HCT116 (cell line): ENCODE measurements around the gene AKR1B1. TPM values are rescaled to one million over a fixed set of nuclear protein-coding genes. Genes with fewer than 3 reads are reported as not detected.

ENCODE experiments used
- ATAC-seq: fragments of 200-7000 bp; cut with Tn5 transposase; 2 replicates; pipeline ENCODE4 v1.9.1; 2020; ENCODE audit warnings: mild to moderate bottlenecking, moderate library complexity
- BruUV-seq: library from RNA; stranded (reverse); fragments of 400-500 nt; replicated peaks from 2 replicates; lab custom pipeline; 2021; lab: Mats Ljungman, UMichigan
- CTCF ChIA-PET: fragments of 300-600 bp; sonication (Branson Sonifier 250); formaldehyde crosslinking; loops from one replicate; lab custom pipeline; 2021; ENCODE audit warnings: antibody characterized with exemption; lab: Charles Lee
- POLR2A ChIA-PET: fragments of 300-600, 350-600 bp; sonication (Branson Sonifier 250); formaldehyde crosslinking; loops from one replicate; lab custom pipeline; 2021; ENCODE audit warnings: antibody characterized with exemption; lab: Charles Lee
- RAD21 ChIA-PET, 2 experiments: fragments of 300-600 bp; sonication (Branson Sonifier 250); formaldehyde crosslinking; loops; one replicate each; lab custom pipeline; 2023; ENCODE audit warnings: low total read pairs in 2 of 2; ENCODE audit not compliant: uncharacterized antibody in 2 of 2, unreplicated experiment in 2 of 2, low non-redundant PET in 1 of 2; lab: Charles Lee
- DNase-seq: peaks from one replicate; pipeline ENCODE4 v3.0.0-alpha.2; 2010; ENCODE audit warnings: low read depth, low spot score
- H2AFZ ChIP-seq: fragments of 200-600 bp; shearing (Covaris generic), sonication (generic); 2 replicates; pipeline ENCODE4 v1.6.1; 2017; ENCODE audit warnings: low read depth, mixed run types, mixed read lengths, antibody characterized with exemption, low read length; ENCODE audit not compliant: poor library complexity, severe bottlenecking
- H3K27ac ChIP-seq: 2 replicates; pipeline ENCODE4 v1.5.1; 2012; ENCODE audit warnings: low read depth, low read length
- H3K27me3 ChIP-seq: fragments of 200-600 bp; sonication (generic); 2 replicates; pipeline ENCODE4 v1.6.1; 2016; ENCODE audit warnings: mixed run types, low read length, mixed read lengths; ENCODE audit not compliant: insufficient read depth
- H3K36me3 ChIP-seq, 2 experiments: fragments of 200-500 bp in 1 of 2; fragments of 200-600 bp in 1 of 2; sonication (Bioruptor generic) in 1 of 2; sonication (generic) in 1 of 2; 2 replicates each; pipeline versions ENCODE4 v1.5.1 to v1.6.1; 2014 to 2016; ENCODE audit warnings: low read length in 2 of 2, inconsistent platforms in 1 of 2, mixed read lengths in 1 of 2, mixed run types in 1 of 2; ENCODE audit not compliant: insufficient read depth in 2 of 2, control insufficient read depth in 1 of 2
- H3K4me1 ChIP-seq, 2 experiments: fragments of 200-600 bp in 1 of 2; sonication (generic) in 1 of 2; 2 replicates each; pipeline versions ENCODE4 v1.5.1 to v1.6.1; 2012 to 2017; ENCODE audit warnings: low read length in 2 of 2, inconsistent platforms in 1 of 2, mild to moderate bottlenecking in 1 of 2, mixed read lengths in 1 of 2, mixed run types in 1 of 2, moderate library complexity in 1 of 2; ENCODE audit not compliant: insufficient read depth in 2 of 2, control insufficient read depth in 1 of 2
- H3K4me2 ChIP-seq: fragments of 200-600 bp; sonication (generic); 2 replicates; pipeline ENCODE4 v1.6.1; 2017; ENCODE audit warnings: mixed run types, low read length, mixed read lengths
- H3K4me3 ChIP-seq, 2 experiments: fragments of 200-600 bp in 1 of 2; sonication (generic) in 1 of 2; replicated peaks in 1 of 2; 2 replicates each; pipeline ENCODE4 v1.5.1; 2011 to 2016; ENCODE audit warnings: low read length in 2 of 2, control low read depth in 1 of 2, low read depth in 1 of 2, mild to moderate bottlenecking in 1 of 2, mixed read lengths in 1 of 2, mixed run types in 1 of 2
- H3K79me2 ChIP-seq: fragments of 200-600 bp; sonication (generic); 2 replicates; pipeline ENCODE4 v1.6.1; 2017; ENCODE audit warnings: mild to moderate bottlenecking, mixed run types, low read length, moderate library complexity, mixed read lengths; ENCODE audit not compliant: insufficient read depth
- H3K9ac ChIP-seq: fragments of 200-600 bp; sonication (generic); 2 replicates; pipeline ENCODE4 v1.6.1; 2016; ENCODE audit warnings: low read length, mixed read lengths
- H3K9me2 ChIP-seq: fragments of 200-600 bp; sonication (generic), shearing (Covaris generic); 2 replicates; pipeline ENCODE4 v1.6.1; 2017; ENCODE audit warnings: mixed run types, mild to moderate bottlenecking, moderate library complexity; ENCODE audit not compliant: insufficient read depth
- H3K9me3 ChIP-seq, 2 experiments: fragments of 200-500 bp in 1 of 2; fragments of 200-600 bp in 1 of 2; sonication (Bioruptor generic) in 1 of 2; sonication (generic) in 1 of 2; 2 replicates each; pipeline ENCODE4 v1.6.1; 2014 to 2017; ENCODE audit warnings: low read length in 2 of 2, mixed read lengths in 2 of 2, inconsistent platforms in 1 of 2, low read depth in 1 of 2, mild to moderate bottlenecking in 1 of 2, mixed run types in 1 of 2, moderate library complexity in 1 of 2; ENCODE audit not compliant: control insufficient read depth in 1 of 2, insufficient read depth in 1 of 2
- H4K20me1 ChIP-seq: fragments of 200-600 bp; sonication (generic), shearing (Covaris generic); 2 replicates; pipeline ENCODE4 v1.6.1; 2017; ENCODE audit warnings: mixed run types, mild to moderate bottlenecking, moderate library complexity; ENCODE audit not compliant: insufficient read depth
- CBX3 ChIP-seq: IDR thresholded peaks from 2 replicates; pipeline ENCODE4 v1.6.1; 2012; ENCODE audit warnings: low read depth
- EGR1 ChIP-seq: IDR thresholded peaks from 2 replicates; pipeline ENCODE4 v1.6.1; 2012; ENCODE audit warnings: low read depth
- EZH2 ChIP-seq: fragments of 200-600 bp; sonication (generic); IDR thresholded peaks from 2 replicates; pipeline ENCODE4 v1.6.1; 2017; ENCODE audit warnings: antibody characterized with exemption, mixed run types
- EZH2phosphoT487 ChIP-seq: fragments of 200-600 bp; IDR thresholded peaks from 2 replicates; pipeline ENCODE4 v1.6.1; 2018; ENCODE audit warnings: antibody characterized with exemption, borderline replicate concordance
- JUND ChIP-seq: IDR thresholded peaks from 2 replicates; pipeline ENCODE4 v1.6.1; 2012
- MAX ChIP-seq: IDR thresholded peaks from 2 replicates; pipeline ENCODE4 v1.6.1; 2012
- POLR2A ChIP-seq: IDR thresholded peaks from 2 replicates; pipeline ENCODE4 v1.7.0; 2011; ENCODE audit warnings: borderline replicate concordance; ENCODE audit not compliant: insufficient read depth, insufficient read length; ENCODE audit errors: extremely low read depth
- REST ChIP-seq: IDR thresholded peaks from 2 replicates; pipeline ENCODE4 v1.6.1; 2012; ENCODE audit warnings: low read depth
- SRF ChIP-seq: IDR thresholded peaks from 2 replicates; pipeline ENCODE4 v1.6.1; 2012; ENCODE audit warnings: low read depth
- YY1 ChIP-seq: IDR thresholded peaks from 2 replicates; pipeline ENCODE4 v1.6.1; 2011; ENCODE audit warnings: low read length, low read depth, moderate library complexity, mild to moderate bottlenecking; ENCODE audit not compliant: insufficient replicate concordance; ENCODE audit errors: extremely low read depth
- ZBTB33 ChIP-seq: IDR thresholded peaks from 2 replicates; pipeline ENCODE4 v1.6.1; 2011; ENCODE audit warnings: mild to moderate bottlenecking, low read length, moderate library complexity; ENCODE audit not compliant: insufficient replicate concordance; ENCODE audit errors: extremely low read depth
- ZNF274 ChIP-seq: fragments of 200-500 bp; sonication (Bioruptor generic); IDR thresholded peaks from 2 replicates; pipeline ENCODE4 v1.6.1; 2014; ENCODE audit warnings: mild to moderate bottlenecking, low read depth, low read length, inconsistent platforms
- intact Hi-C: fragments of 100-400 bp; cut with micrococcal nuclease; formaldehyde crosslinking; loops from 2 replicates; pipeline ENCODE4 v1.10.0; 2022
- total RNA-seq: library from RNA; stranded (reverse); gene quantifications from one replicate; pipeline ENCODE4 v1.2.1, GENCODE V29; 2021; ENCODE audit not compliant: unreplicated experiment

Gene AKR1B1
- total RNA-seq, 1 experiment from 2014 or later = 56.8 TPM

- CTCF ChIA-PET = no interaction called here
- H3K36me3 ChIP-seq = no peaks in the 10 kb centered on the region
- H3K27me3 ChIP-seq = no peaks in the 10 kb centered on the region
- no peak overlapping the region for H3K27ac ChIP-seq
- H3K4me3 ChIP-seq = no peak overlapping the region
- no peaks in the 10 kb centered on the region for H3K79me2 ChIP-seq
- intact Hi-C loops = no loop called here
- no peak for DNase-seq
- H3K9me3 ChIP-seq = no peaks in the 10 kb centered on the region
- no peak overlapping the region for H3K9ac ChIP-seq
- POLR2A ChIA-PET = no interaction called here
- ATAC-seq = no peak
- no peak for TF ChIP-seq POLR2A
- no peak for TF ChIP-seq JUND
- no peak for TF ChIP-seq EZH2
- TF ChIP-seq MAX = no peak
- TF ChIP-seq EZH2phosphoT487 = no peak
- TF ChIP-seq CBX3 = no peak
- no peak for TF ChIP-seq ZBTB33
- TF ChIP-seq YY1 = no peak
- TF ChIP-seq ZNF274 = no peak
- no peak for TF ChIP-seq EGR1
- no peak for TF ChIP-seq SRF
- TF ChIP-seq REST = no peak
- H2AFZ ChIP-seq = no peak overlapping the region
- no peaks in the 10 kb centered on the region for H4K20me1 ChIP-seq
- BruUV-seq = no TSS peak
- RAD21 ChIA-PET = no interaction called here
- H3K4me1 ChIP-seq = no peaks in the 10 kb centered on the region
- no peaks in the 10 kb centered on the region for H3K9me2 ChIP-seq
- H3K4me2 ChIP-seq = no peak overlapping the region
These were observed 45.8 kb upstream of the AKR1B1 start for GRCh38 chr7:134504660-134505164.
